NB4 (cell line): Measurements from ENCODE around the gene KRT83.
"Not testable (repeated sequence)": the region's sequence is repeated elsewhere in the genome, so short reads cannot be mapped to it uniquely, and the experiment has no call there.

Source experiments
- CTCF ChIP-seq: IDR thresholded peaks from one replicate; pipeline ENCODE4 v1.5.1; 2012; ENCODE audit warnings: low read depth, low read length
- MAX ChIP-seq: IDR thresholded peaks from 2 replicates; pipeline ENCODE4 v1.6.1; 2011; ENCODE audit warnings: low read depth, low read length
- POLR2A ChIP-seq: IDR thresholded peaks from 2 replicates; pipeline ENCODE4 v1.6.1; 2011; ENCODE audit warnings: mild to moderate bottlenecking; ENCODE audit not compliant: insufficient read length; ENCODE audit errors: extremely low read depth

GRCh38 chr12:52345041-52345440 lies 23.8 kb upstream of the KRT83 start:
- not testable (repeated sequence) for TF ChIP-seq POLR2A, CTCF, MAX
